ENCODE results near the gene HOXB8.
A peak's percentile ranks its signal among the peaks of the same experiment; 100 is the strongest.

The HOXB8 gene

GRCh38 chr17:48586355-48587258 is 28.5 kb downstream of the HOXB8 start:
- peak in 1 of 2 donors; percentile 26 for DNase-seq (ENCODE audit: low read depth in 1 of 2, low spot score in 1 of 2)

DNA sequence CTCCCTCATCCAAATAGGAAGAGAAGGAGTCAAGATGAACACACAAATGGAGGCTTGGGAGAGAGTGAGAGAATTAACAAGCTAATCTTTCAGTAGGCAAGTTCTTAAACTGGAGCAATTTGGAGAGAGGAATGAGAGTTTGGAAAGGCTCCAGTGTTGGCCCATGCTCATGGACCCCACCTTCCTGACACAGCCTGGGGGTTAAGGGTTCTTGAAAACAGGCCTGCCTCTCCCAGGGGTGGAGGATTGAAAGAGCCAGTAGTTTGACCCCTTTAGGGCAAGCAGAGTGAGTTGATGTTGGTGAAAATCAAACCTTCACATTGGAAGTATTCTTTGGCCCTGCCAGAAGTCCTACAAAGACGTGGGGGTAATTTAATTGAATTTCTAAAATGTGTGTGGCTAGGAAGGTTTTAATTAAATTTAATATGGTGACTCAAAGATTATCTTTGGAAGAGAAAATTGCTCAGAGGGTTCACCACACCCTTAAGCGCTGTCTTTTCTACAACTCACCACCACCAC is 30.8 kb downstream of the HOXB8 start:
- DNase-seq (ENCODE audit: low read depth in 1 of 2, low spot score in 1 of 2) = no peak

DNA sequence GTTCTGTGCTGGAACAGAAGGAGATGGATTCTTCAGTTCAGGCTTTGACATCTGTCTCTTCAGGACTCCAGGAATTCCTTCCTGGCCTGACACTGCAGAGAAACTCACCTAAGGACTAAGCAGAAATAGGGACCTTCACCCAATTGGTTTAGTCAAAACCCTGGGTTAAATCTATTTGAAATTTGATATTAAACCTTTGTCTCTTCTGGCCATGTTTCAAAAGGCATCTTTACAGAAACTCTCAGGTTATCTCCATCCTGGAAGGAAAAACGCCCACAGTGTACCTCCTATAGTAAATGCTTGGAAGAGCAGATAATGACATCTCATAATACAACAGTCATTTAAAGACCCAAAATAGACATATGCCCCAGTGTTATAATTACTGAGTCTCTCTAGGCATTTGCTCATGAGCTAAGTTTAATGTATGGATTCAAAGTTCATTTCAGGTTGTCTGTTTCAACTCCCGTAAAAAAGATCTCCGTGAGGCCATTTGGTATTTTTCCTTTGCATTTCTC is 31.3 kb downstream of the HOXB8 start:
- no peak for DNase-seq (ENCODE audit: low read depth in 1 of 2, low spot score in 1 of 2)

GRCh38 chr17:48582750-48583069 is 32.4 kb downstream of the HOXB8 start:
- DNase-seq (ENCODE audit: low read depth in 1 of 2, low spot score in 1 of 2) = no peak

GRCh38 chr17:48579760-48580554 is 35.1 kb downstream of the HOXB8 start:
- DNase-seq (ENCODE audit: low read depth in 1 of 2, low spot score in 1 of 2) = no peak

- no peak for DNase-seq (ENCODE audit: low read depth in 1 of 2, low spot score in 1 of 2)
Observed at GRCh38 chr17:48579471-48579759, 35.7 kb downstream of the HOXB8 start.

- no peak for DNase-seq (ENCODE audit: low read depth in 1 of 2, low spot score in 1 of 2)
Observed at GRCh38 chr17:48578616-48579470, 36.2 kb downstream of the HOXB8 start.

GRCh38 chr17:48577946-48578615 is 37.0 kb downstream of the HOXB8 start, which contains the start of gene HOXB4:
HOXB4 (minus strand) TSS chr17:48578350; CDS start chr17:48578319, 31 bp downstream.
- DNase-seq (ENCODE audit: low read depth in 1 of 2, low spot score in 1 of 2) = peak in 1 of 2 donors; percentile 33

DNA sequence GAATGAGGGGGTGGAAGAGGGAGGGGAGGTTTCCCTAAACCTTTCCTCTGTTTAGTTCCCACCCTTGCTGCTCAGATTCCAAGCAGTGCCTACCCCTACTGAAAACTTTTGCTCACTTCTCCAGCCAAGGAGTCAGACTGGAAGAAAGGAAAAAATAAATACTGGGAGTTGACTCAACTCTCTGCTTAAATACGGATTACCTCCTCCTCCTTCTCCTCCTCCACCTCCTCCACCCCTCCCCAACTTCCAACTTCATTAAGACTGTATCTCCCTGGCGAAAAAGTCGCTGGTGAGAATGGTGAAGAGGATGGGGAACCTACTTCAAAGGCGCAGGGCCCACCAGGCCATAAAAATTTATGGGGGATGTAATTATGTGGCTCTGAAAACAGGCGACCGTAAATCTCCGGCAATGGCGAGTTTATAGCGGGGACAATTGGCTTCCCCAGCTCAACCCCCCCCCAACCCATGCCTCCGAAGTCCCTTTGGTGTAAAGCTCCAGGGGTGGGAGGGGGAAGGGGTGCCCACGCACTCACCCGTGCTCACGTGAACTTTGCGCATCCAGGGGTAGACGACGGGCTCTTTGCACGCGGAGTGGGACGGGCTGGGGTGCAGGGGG is 37.7 kb downstream of the HOXB8 start:
- no peak for DNase-seq (ENCODE audit: low read depth in 1 of 2, low spot score in 1 of 2)

GRCh38 chr17:48576479-48577309 is 38.4 kb downstream of the HOXB8 start:
- DNase-seq (ENCODE audit: low read depth in 1 of 2, low spot score in 1 of 2) = no peak

GRCh38 chr17:48575673-48576478 is 39.2 kb downstream of the HOXB8 start:
- no peak for DNase-seq (ENCODE audit: low read depth in 1 of 2, low spot score in 1 of 2)

DNA sequence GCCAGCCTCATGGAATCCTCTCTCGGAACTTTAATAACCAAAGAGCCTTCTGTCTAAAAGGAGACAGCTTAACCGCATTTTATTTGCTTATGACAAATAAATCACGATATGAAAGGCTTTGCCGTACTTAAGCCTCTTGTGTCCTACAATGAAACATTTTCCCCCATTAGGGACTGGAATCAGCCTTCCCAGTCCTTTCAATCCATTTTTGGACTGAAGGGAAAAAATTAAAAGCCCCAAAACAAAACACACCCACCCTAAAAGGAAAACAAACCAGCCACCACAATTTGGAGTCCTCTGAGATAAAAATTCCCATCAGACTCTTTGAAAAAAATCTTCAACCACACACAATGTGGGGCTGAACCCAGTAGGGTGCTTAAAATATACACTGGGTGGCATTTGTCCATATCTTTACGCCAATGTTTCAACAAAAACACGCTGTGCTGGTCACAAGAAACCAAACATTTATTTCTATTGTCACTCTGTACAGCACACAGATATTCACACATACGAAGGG is 40.0 kb downstream of the HOXB8 start:
- DNase-seq (ENCODE audit: low read depth in 1 of 2, low spot score in 1 of 2) = no peak

- DNase-seq (ENCODE audit: low read depth in 1 of 2, low spot score in 1 of 2) = no peak
Observed at GRCh38 chr17:48574505-48575065, 40.5 kb downstream of the HOXB8 start.

DNA sequence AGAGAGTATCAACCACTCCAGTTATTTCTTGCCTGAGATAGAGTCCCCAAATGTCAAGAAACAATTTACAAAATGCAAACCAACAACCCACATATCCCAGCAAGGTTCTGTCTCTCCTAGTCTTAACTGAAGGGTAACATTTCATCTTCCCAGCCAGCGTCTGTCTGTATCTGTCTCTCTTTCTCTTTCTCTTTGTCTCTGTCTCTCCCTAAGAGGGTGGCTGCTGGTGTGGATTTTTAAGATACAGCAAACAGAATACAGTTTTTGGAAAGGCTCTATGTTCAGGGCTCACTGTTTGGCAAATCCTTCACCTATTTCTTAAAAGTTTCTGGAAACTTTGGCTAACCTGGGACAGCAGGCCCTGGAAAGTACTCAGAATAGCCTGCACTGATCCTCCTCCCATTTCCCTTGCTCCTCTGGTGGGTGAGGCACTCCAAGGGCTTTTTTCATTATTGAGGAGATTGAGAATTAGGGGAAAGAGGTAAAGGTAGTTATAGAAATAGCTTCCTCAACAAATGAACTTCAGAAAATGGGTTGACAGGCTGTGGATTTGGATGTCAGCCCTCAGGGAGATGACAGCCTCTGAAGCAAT is 43.2 kb downstream of the HOXB8 start:
- no peak for DNase-seq (ENCODE audit: low read depth in 1 of 2, low spot score in 1 of 2)

DNA sequence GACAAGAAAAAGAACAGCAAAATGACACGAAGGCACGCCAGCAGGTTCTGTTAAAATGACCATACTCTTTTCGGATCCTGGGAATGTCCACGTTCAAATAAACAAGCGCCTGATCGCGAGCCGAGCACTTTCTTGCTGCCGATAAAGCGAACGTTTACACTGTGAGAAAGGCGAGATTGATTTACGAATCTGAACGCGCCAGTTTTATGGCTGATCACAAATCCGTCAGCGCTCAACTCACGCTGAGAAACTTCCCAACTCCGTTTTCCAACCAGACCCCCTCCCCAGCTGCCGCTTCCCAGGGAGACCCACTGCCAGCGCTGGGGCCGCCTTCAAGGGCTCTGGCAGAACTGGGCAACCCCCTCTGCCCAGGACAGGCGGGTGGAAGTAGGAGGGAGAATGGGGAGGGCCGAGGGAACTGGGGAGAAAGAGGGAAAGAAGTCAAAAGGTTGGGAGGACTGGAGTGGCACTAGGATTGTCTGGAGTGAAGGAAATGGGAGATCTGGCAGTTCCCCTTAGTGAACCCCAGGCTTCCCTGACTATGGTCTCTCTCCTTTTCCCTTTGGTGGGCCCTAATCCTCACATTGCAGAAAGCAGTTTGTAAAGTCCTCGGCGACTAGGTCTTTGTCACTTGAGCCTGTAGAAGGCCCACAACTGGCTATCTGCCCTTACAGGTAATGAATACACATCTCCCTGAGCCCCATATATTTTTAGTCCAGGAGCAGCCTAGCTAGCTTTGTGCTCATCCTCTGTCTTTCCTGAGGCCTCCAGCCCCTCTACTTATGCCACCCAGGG is 43.9 kb downstream of the HOXB8 start:
- no peak for DNase-seq (ENCODE audit: low read depth in 1 of 2, low spot score in 1 of 2)

DNA sequence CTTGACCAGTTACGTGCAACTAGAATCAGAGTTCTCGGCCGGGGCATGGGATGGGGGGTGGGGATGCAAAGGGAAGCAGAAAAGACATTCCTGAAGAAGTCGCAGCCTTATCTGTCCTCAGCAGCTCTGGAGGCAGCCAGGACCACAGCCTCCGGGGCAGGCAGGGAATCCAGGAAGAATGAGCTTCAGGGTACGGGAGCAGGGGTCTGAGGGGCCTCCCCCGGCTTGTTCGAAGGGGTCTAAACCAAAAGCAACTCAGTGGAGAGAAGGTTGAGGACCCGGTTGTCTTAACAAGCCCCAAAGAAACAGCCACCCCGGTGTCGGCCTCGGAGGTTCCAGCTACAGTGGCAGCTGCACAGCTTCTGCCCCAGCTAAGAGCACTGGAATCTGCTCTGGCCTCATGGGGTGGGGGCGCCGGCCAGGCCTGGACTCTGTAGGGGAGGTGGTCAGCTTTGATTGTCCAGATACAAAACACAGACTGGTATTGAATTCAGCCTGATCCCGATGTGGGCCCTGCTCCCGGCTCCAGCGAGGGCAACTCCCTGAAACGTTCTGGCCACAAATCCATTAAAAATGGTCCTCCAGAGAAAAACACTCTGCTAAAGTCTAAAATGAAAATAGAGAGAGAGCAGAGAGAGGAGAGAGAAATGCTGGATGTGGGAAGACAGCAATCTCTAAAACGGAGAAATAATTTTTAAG is 44.6 kb downstream of the HOXB8 start:
- no peak for DNase-seq (ENCODE audit: low read depth in 1 of 2, low spot score in 1 of 2)
